ENCODE data around the gene LSM6. TPM values are rescaled to one million over a fixed set of nuclear protein-coding genes. Genes with fewer than 3 reads are reported as not detected.

Gene LSM6
- total RNA-seq, 1 donor from 2014 or later = 74.1 TPM

DNA sequence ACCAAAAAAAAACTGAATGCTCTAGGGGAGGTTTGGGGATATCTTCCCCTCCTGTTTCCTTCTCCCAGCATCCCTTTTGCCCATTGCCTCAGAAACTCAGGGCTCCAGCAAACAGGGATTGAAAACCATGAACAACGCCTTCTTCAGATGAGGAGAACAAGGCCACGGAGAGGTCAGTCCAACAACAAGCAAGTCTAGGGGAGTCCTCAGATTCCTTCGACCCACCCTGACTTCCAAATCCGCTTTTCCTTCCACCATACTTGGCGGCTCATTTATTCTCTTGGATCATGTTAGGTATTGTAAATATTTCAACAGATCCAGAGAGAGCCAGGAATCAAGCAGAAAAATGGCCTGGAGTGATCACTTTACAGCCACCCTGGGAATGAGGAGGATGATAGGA, 60.7 kb downstream of the LSM6 start:
- H3K36me3 Mint-ChIP-seq (ENCODE audit: low read depth) = no peaks in the 10 kb centered on the region
- H3K4me1 Mint-ChIP-seq (ENCODE audit: low read depth) = no peaks in the 10 kb centered on the region
- no peaks in the 10 kb centered on the region for H3K27me3 Mint-ChIP-seq (ENCODE audit: low read depth)
- H3K4me3 Mint-ChIP-seq (ENCODE audit: low read depth) = no peak overlapping the region
- H3K27ac Mint-ChIP-seq = no peak overlapping the region
- no peaks in the 10 kb centered on the region for H3K9me3 Mint-ChIP-seq
- intact Hi-C loops (cut with micrococcal nuclease) = no loop called here
- no peak for DNase-seq (ENCODE audit: low spot score)

DNA sequence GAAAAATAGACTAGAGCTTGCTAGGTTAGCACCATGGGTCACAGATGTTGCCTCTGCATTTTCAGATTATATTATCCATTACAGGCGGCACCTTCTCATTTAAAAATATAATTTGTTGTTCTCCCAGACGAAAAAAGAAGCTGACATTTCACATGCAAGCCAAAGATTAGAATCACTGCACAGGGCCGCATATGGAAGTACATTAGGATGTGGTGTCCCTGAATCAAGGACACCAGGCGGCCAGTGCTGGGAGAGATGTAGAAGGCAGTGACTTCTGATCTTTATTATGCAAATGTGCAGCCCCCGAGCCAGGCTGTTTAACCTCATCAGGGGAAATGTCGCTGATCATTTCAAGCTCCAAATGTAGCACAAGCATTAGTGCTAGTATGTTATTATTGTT, 61.6 kb downstream of the LSM6 start:
- peaks cover 7% of the 10 kb centered on the region for H3K4me1 Mint-ChIP-seq (ENCODE audit: low read depth)
- no peak overlapping the region for H3K4me3 Mint-ChIP-seq (ENCODE audit: low read depth)
- intact Hi-C loops (cut with micrococcal nuclease) = no loop called here
- DNase-seq (ENCODE audit: low spot score) = no peak
- no peak overlapping the region for H3K27ac Mint-ChIP-seq
- H3K27me3 Mint-ChIP-seq (ENCODE audit: low read depth) = peaks cover 2% of the 10 kb centered on the region
- H3K36me3 Mint-ChIP-seq (ENCODE audit: low read depth) = no peaks in the 10 kb centered on the region
- no peaks in the 10 kb centered on the region for H3K9me3 Mint-ChIP-seq

DNA sequence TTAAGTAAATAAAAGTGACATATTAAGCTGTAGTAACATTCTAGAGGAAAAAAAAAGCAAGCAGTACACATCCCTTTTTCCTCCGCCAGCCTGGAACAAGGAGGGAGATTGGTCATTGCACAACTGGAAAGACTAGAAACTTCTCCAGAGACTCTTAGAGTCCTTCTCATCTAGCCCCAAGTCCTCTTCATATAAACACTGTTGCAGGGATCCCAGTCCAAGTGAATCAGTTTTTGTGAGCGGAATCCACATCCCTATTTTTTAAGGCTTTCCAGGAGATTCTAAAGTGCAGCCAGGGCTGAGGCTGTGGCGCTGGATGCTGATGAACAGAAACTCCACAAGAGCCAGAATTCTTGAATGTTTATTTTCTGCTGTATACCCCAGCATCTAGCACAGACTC, 62.6 kb downstream of the LSM6 start:
- Mint-ChIP-seq H3K4me1 (ENCODE audit: low read depth) (peaks cover 14% of the 10 kb centered on the region), H3K9me3 (no peaks in the 10 kb centered on the region), H3K36me3 (ENCODE audit: low read depth) (no peaks in the 10 kb centered on the region), H3K27ac (no peak overlapping the region), H3K4me3 (ENCODE audit: low read depth) (no peak overlapping the region), H3K27me3 (ENCODE audit: low read depth) (peaks cover 2% of the 10 kb centered on the region)
- no peak for DNase-seq (ENCODE audit: low spot score)
- intact Hi-C loops (cut with micrococcal nuclease) = no loop called here

Other genes starting within 250 kb of the LSM6 start
- 37.7 and 41.3 TPM in 2 replicates for gene ZNF827, start 236.9 kb upstream of the LSM6 start, total RNA-seq
- gene REELD1, start 38.8 kb downstream of the LSM6 start, total RNA-seq = not detected in 2 replicates

Measured in activated T-helper 2 cell treated with anti-CD3 and anti-CD28 coated beads, Interferon-gamma antibody, Interleukin-2, Interleukin-4, amounts not matched to agents 10 μg/mL and 5 μg/mL and 100 μg/mL, durations not matched to agents 14 hours and 24 hours and 36 hours (primary cell).